K562 (cell line): ENCODE measurements around the gene AP1G2. TPM values are rescaled to one million over a fixed set of nuclear protein-coding genes. Genes with fewer than 3 reads are reported as not detected.

ENCODE experiments used
- ARID1B ChIP-seq: fragments of 450-650 bp; IDR thresholded peaks from 2 replicates; pipeline ENCODE4 v1.6.1; 2016; ENCODE audit warnings: antibody characterized with exemption, mild to moderate bottlenecking, inconsistent platforms
- BCOR ChIP-seq: fragments of 450-650 bp; IDR thresholded peaks from 2 replicates; pipeline ENCODE4 v1.6.1; 2016
- BRCA1 ChIP-seq, 2 experiments: fragments of 450-650 bp in 1 of 2; sonication (generic) in 1 of 2; formaldehyde crosslinking in 1 of 2; IDR thresholded peaks; 2 replicates each; pipeline versions ENCODE4 v1.5.0 to v1.6.1; 2017 to 2020; ENCODE audit warnings: mild to moderate bottlenecking in 1 of 2, missing genetic modification reagents in 1 of 2
- CREM ChIP-seq: IDR thresholded peaks from 2 replicates; pipeline ENCODE4 v1.6.1; 2014; ENCODE audit warnings: antibody characterized with exemption, low read depth
- GATAD2A ChIP-seq: fragments of 450-650 bp; IDR thresholded peaks from 2 replicates; pipeline ENCODE4 v1.6.1; 2017
- IFI16 ChIP-seq: fragments of 250-450 bp; sonication (Bioruptor Pico); IDR thresholded peaks from 2 replicates; pipeline ENCODE4 v2.1.2; 2022; ENCODE audit warnings: mild to moderate bottlenecking, inconsistent platforms
- PRMT5 ChIP-seq: sonication (generic); formaldehyde crosslinking; IDR thresholded peaks from 2 replicates; pipeline ENCODE4 v1.5.0; 2020; ENCODE audit warnings: missing genetic modification reagents
- SMARCA4 ChIP-seq: fragments of 450-650 bp; IDR thresholded peaks from 2 replicates; pipeline ENCODE4 v1.6.1; 2016
- SMARCE1 ChIP-seq: fragments of 450-650 bp; IDR thresholded peaks from 2 replicates; pipeline ENCODE4 v1.7.1; 2016; ENCODE audit warnings: mild to moderate bottlenecking
- TAF1 ChIP-seq: IDR thresholded peaks from 2 replicates; pipeline ENCODE4 v1.6.1; 2011; ENCODE audit warnings: mild to moderate bottlenecking, low read length, moderate library complexity; ENCODE audit not compliant: insufficient read depth, control insufficient read depth, severe bottlenecking; ENCODE audit errors: extremely low read depth
- ZBTB17 ChIP-seq: fragments of 450-650 bp; formaldehyde crosslinking; IDR thresholded peaks from 2 replicates; pipeline ENCODE4 v1.4.0; 2020; ENCODE audit warnings: mild to moderate bottlenecking
- ZNF175 ChIP-seq: fragments of 200-800 bp; sonication (Bioruptor generic); IDR thresholded peaks from 2 replicates; pipeline ENCODE4 v1.6.1; 2016; ENCODE audit warnings: low read depth, mild to moderate bottlenecking, missing genetic modification characterization, missing compliant biosample characterization
- ZNF445 ChIP-seq: fragments of 250-450 bp; sonication (Bioruptor Pico); IDR thresholded peaks from 2 replicates; pipeline ENCODE4 v1.4.0; 2020; ENCODE audit warnings: low read depth, mild to moderate bottlenecking, moderate library complexity
- polyA plus RNA-seq, 8 experiments: library from polyadenylated mRNA; depleted of rRNA in 4 of 8; stranded (reverse) in 5 of 8; unstranded in 3 of 8; fragments of >200 nt; fragmentation: Nextera tagmentation in 2 of 8; fragmentation: Illumina TruSeq in 1 of 8; extraction: Ambion mirVana in 2 of 8; extraction: Trizol in 1 of 8; gene quantifications; 2 replicates each; pipeline versions ENCODE4 v1.2.1 to v1.2.3, GENCODE V29; 2011 to 2014; ENCODE audit warnings: inconsistent platforms in 1 of 8, missing spikeins in 1 of 8
- total RNA-seq, 7 experiments: library from RNA; depleted of rRNA in 6 of 7; stranded (reverse); fragments of >200 nt in 6 of 7; fragmentation: Illumina TruSeq in 2 of 7; extraction: Trizol in 2 of 7; gene quantifications; 2 replicates each; pipeline versions ENCODE4 v1.2.1 to v1.2.3, GENCODE V29; 2011 to 2021; ENCODE audit warnings: low replicate concordance in 1 of 7
- TF ChIP-seq, protein P1 (sequence below): fragments of 450-650 bp; IDR thresholded peaks from 2 replicates; pipeline ENCODE4 v1.6.1; 2017; ENCODE audit warnings: antibody characterized with exemption
- TF ChIP-seq, protein P2 (sequence below): sonication (generic); formaldehyde crosslinking; IDR thresholded peaks from 2 replicates; pipeline ENCODE4 v1.8.0; 2022; ENCODE audit warnings: mild to moderate bottlenecking, missing genetic modification reagents, borderline replicate concordance
- TF ChIP-seq, protein P3 (sequence below), 2 experiments: fragments of 450-650 bp; formaldehyde crosslinking in 1 of 2; IDR thresholded peaks; 2 replicates each; pipeline versions ENCODE4 v1.4.0 to v1.6.1; 2014 to 2020; ENCODE audit warnings: mild to moderate bottlenecking in 2 of 2, borderline replicate concordance in 1 of 2, low read depth in 1 of 2

Gene AP1G2
- total and polyA plus RNA-seq, 9 of the 15 experiments (the other 6 are each of a cell fraction or from before 2014, with no cell fraction given): 19.1 to 83.5 (median 33.3) TPM

DNA sequence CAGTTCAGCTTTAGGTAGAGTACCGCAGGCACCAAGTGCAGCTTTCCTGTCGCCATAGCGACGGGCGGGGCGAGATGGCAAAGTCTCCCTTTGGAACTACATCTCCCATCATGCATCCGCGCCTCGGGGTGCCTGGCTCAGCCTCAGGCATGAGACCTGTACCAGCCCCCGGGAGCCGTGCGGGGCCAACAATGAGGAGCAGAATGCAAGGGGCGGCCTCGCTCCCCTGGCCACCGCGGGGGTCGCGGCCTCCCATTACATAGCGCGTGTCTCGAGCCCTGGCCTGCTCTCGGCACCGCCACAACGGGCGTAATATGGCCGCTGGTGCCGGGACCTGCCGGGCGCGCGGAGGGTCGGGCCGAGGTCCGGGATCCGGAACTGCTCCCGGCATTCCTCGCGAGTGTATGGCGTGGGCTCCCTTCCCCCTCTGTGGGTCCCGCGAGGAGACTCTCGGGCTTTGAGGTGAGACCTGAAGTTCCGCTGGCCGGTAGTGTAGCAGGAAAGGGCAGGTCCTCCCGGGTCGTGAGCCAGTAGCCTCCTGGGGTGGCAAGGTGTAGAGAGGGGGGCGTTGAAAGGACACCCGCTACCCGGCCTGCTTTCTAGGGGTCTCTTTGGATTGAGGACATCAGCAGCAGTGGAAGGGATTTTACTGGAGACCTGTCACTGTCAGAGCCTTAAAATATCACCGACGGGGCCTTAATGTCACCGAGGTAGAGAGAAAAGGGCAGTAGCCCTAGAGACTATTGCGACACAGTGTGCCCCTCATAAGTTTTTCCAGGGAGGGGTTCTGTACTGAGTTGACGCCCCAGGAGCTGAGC lies 11.5 kb downstream of the AP1G2 start, which contains the start of gene THTPA (continued):
- TF ChIP-seq, protein P1, sequence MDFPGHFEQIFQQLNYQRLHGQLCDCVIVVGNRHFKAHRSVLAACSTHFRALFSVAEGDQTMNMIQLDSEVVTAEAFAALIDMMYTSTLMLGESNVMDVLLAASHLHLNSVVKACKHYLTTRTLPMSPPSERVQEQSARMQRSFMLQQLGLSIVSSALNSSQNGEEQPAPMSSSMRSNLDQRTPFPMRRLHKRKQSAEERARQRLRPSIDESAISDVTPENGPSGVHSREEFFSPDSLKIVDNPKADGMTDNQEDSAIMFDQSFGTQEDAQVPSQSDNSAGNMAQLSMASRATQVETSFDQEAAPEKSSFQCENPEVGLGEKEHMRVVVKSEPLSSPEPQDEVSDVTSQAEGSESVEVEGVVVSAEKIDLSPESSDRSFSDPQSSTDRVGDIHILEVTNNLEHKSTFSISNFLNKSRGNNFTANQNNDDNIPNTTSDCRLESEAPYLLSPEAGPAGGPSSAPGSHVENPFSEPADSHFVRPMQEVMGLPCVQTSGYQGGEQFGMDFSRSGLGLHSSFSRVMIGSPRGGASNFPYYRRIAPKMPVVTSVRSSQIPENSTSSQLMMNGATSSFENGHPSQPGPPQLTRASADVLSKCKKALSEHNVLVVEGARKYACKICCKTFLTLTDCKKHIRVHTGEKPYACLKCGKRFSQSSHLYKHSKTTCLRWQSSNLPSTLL: no peak
- TF ChIP-seq ZNF175 (CRISPR knock-in tag): no peak
- peak; percentile 63; the same call in 1 of the 2 replicates for TF ChIP-seq ZBTB17 (CRISPR knock-in tag)
- TF ChIP-seq, protein P2, sequence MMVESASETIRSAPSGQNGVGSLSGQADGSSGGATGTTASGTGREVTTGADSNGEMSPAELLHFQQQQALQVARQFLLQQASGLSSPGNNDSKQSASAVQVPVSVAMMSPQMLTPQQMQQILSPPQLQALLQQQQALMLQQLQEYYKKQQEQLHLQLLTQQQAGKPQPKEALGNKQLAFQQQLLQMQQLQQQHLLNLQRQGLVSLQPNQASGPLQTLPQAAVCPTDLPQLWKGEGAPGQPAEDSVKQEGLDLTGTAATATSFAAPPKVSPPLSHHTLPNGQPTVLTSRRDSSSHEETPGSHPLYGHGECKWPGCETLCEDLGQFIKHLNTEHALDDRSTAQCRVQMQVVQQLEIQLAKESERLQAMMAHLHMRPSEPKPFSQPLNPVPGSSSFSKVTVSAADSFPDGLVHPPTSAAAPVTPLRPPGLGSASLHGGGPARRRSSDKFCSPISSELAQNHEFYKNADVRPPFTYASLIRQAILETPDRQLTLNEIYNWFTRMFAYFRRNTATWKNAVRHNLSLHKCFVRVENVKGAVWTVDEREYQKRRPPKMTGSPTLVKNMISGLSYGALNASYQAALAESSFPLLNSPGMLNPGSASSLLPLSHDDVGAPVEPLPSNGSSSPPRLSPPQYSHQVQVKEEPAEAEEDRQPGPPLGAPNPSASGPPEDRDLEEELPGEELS (CRISPR knock-in tag): no peak
- TF ChIP-seq BCOR: no peak
- no peak for TF ChIP-seq ARID1B
- no peak for TF ChIP-seq GATAD2A
- TF ChIP-seq BRCA1 (IDR thresholded peaks at IDR 0.05): no peak
- no peak for TF ChIP-seq BRCA1 (CRISPR knock-in tag; IDR thresholded peaks at IDR 0.05)
- TF ChIP-seq TAF1: peak; percentile 31
- TF ChIP-seq SMARCA4: no peak
- no peak for TF ChIP-seq IFI16 (CRISPR knock-in tag)
- no peak for TF ChIP-seq SMARCE1
- TF ChIP-seq, protein P3, sequence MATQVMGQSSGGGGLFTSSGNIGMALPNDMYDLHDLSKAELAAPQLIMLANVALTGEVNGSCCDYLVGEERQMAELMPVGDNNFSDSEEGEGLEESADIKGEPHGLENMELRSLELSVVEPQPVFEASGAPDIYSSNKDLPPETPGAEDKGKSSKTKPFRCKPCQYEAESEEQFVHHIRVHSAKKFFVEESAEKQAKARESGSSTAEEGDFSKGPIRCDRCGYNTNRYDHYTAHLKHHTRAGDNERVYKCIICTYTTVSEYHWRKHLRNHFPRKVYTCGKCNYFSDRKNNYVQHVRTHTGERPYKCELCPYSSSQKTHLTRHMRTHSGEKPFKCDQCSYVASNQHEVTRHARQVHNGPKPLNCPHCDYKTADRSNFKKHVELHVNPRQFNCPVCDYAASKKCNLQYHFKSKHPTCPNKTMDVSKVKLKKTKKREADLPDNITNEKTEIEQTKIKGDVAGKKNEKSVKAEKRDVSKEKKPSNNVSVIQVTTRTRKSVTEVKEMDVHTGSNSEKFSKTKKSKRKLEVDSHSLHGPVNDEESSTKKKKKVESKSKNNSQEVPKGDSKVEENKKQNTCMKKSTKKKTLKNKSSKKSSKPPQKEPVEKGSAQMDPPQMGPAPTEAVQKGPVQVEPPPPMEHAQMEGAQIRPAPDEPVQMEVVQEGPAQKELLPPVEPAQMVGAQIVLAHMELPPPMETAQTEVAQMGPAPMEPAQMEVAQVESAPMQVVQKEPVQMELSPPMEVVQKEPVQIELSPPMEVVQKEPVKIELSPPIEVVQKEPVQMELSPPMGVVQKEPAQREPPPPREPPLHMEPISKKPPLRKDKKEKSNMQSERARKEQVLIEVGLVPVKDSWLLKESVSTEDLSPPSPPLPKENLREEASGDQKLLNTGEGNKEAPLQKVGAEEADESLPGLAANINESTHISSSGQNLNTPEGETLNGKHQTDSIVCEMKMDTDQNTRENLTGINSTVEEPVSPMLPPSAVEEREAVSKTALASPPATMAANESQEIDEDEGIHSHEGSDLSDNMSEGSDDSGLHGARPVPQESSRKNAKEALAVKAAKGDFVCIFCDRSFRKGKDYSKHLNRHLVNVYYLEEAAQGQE (IDR thresholded peaks at IDR 0.05; ENCODE audit: borderline replicate concordance): no peak
- TF ChIP-seq, protein P3 (CRISPR knock-in tag; IDR thresholded peaks at IDR 0.05; ENCODE audit: low read depth): no peak
- TF ChIP-seq ZNF445: no peak
- no peak for TF ChIP-seq PRMT5
- TF ChIP-seq CREM: peak; percentile 47
